HG02981 (cell line): ENCODE measurements around the gene AMN1.

ENCODE experiments used
- ATAC-seq: cut with Tn5 transposase; IDR thresholded peaks from one replicate; pipeline ENCODE4 v1.9.1; 2021; ENCODE audit warnings: mild to moderate bottlenecking, moderate library complexity; ENCODE audit not compliant: unreplicated experiment

AMN1 gene

DNA sequence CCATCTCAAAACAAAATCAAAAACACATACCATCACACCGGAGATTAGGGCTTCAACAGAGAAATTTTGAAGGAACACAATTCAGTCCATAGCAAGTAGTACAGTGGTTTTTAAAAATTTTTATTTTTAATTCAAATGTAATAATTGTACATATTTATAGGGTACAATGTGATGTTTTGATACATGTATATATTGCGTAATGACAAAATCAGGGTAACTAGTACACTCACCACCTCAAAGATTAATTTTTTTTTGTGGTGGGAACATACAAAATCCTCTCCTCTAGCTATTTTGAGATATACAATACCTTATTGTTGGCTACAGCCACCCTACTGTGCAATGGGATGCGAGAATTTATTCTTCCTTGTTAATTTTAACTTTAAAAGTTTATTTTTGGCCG is 95.4 kb downstream of the AMN1 start:
- ATAC-seq = no peak

DNA sequence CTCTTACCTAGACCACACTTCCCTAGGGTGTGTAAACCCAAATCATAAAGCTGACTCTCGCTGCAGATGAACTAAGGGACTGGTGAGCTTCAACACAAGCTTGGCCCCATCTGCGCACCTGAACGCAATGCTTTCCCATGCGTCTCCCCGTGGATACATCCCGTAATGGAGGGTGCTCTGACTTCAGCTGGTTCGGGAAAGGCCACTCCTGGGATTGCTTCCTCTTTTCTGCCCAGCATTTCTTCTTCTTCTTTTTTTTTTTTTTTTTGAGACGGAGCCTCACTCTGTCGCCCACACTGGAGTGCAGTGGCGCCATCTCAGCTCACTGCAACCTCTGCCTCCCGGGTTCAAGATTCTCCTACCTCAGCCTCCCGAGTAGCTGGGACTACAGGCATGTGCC is 97.0 kb downstream of the AMN1 start:
- ATAC-seq = no peak

DNA sequence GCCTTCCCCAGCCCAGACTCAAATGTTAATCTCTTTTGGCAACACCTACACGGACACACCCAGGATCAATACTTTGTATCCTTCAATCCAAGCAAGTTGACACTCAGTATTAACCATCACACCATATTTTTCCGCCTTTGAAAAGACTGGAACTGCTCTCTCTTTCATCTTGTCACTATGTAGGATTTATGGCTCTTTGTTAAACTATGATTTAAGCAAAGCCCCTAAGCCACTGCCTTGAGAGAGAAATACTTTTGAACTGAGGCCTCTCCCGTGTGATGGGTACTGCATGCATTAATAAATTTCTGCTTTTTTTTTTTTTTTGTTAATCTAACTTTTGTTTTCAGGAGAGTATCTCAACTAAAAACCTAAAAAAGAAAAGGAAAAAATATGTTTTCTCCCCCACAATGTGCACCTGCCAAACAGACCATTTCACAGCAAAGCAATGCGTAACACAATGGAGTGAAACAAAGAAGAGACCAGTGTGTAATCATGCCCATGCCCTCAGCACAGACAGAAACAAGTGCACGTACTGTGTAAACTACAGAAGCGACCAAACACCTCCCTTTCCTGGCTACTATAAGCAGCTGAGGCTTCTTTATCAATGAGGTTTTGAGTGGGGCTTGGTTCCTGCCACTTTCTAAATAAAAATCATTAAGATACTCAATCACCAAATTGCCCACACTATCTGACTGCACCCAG is 97.6 kb downstream of the AMN1 start:
- ATAC-seq = no peak

DNA sequence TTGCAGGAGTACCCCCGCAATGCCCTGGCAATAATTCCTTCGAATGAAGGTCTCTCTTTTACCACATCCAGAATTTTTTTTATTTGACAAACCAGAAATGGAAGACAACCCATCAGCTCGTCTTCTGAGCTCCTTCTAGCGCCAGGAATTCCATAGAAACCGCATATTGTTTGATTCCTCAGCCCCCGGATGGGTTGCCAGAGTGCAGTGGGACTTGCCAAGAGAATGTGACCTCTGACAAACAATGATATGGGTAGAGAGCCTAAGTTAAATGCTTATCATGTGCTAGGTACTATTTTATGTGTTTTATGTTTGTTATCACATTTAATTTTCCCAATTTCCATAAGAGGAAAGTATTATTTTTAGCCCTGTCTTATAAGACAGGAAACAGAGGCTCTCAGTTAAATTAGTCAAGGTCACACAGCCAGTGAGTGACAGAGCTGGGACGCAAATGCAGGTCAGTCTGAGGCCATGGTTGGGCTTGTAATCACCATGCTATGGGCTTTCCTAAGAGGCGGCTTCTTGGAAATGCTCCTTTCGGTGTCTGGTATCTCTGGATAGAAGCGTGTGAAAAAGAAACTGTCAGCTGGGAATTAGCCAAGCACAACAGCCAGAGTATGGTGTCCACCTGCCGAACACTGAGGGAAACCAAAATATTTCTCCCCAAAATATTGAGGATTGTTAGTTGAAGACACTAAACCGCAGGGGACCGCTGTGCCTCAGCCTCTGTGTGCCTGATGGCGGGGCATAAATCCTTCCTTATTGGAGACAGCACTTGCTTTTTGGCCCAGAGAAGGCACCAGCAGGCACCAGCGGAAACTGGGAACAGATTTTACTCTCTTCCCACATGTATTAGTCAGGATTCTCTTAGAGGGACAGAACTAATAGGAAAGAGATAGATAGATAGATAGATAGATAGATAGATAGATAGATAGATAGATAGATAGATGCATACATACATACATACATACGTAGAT is 98.8 kb downstream of the AMN1 start:
- no peak for ATAC-seq

- no peak for ATAC-seq
Measured at GRCh38 chr12:31627456-31628054, 101.3 kb downstream of the AMN1 start.

- no peak for ATAC-seq
Measured at GRCh38 chr12:31626270-31626995, 102.4 kb downstream of the AMN1 start.

DNA sequence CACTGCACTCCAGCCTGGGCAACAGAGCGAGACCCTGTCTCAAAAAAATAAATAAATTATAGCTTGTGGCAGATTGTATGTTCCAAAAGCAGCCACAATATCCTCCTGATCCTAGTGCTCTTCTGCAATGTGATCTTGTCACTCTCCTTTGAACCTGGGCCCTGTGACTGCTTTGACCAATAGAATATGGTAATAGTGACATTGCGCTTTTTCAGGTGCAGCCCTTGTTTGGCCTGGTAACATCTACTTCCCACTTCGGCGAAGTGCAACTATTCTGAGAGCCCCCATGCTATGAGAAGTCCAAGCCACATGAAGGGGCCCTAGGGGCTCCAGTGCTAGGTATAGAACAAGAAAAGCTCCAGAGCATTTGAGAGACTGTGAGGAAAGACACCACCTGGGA is 106.8 kb downstream of the AMN1 start:
- ATAC-seq = no peak
